ENCODE measurements around the gene RTKN. TPM values are rescaled to one million over a fixed set of nuclear protein-coding genes. Genes with fewer than 3 reads are reported as not detected.

The RTKN gene
- total and polyA plus RNA-seq, 2 of the 13 experiments (the other 11 are each of a cell fraction or from before 2014, with no cell fraction given): 159 to 166 TPM

GRCh38 chr2:74461187-74462053 lies 19.7 kb upstream of the RTKN start (continued):
- peak; percentile 64 for TF ChIP-seq CTCF (CRISPR knock-in tag; IDR thresholded peaks at IDR 0.05)
- 0 out of 2 replicates have a peak, but pooled peaks have one; percentile 59 for TF ChIP-seq ZNF468 (CRISPR knock-in tag; IDR thresholded peaks at IDR 0.05)
- TF ChIP-seq RBFOX2 (IDR thresholded peaks at IDR 0.05; ENCODE audit: low read depth, low read length): peak; percentile 74
- 0 out of 2 replicates have a peak, but pooled peaks have one; percentile 27 for TF ChIP-seq FIP1L1 (IDR thresholded peaks at IDR 0.05; ENCODE audit: borderline replicate concordance, insufficient read depth, low read depth, low read length)
- TF ChIP-seq ZBTB38 (CRISPR knock-in tag; IDR thresholded peaks at IDR 0.05): peak; percentile 81
- TF ChIP-seq CREB1 (IDR thresholded peaks at IDR 0.05): no peak
- no peak for TF ChIP-seq CREB1 (CRISPR knock-in tag; IDR thresholded peaks at IDR 0.05)
- no peak for TF ChIP-seq SP140L (CRISPR knock-in tag; IDR thresholded peaks at IDR 0.05; ENCODE audit: borderline replicate concordance)
- peak; percentile 49; the same call in 1 of the 2 replicates for TF ChIP-seq ZNF574 (CRISPR knock-in tag; IDR thresholded peaks at IDR 0.05)
- TF ChIP-seq ZBTB20 (CRISPR knock-in tag; IDR thresholded peaks at IDR 0.05; ENCODE audit: borderline replicate concordance, low read depth): no peak
- TF ChIP-seq ZNF331 (CRISPR knock-in tag; IDR thresholded peaks at IDR 0.05): no peak
- TF ChIP-seq ZNF18 (CRISPR knock-in tag; IDR thresholded peaks at IDR 0.05; ENCODE audit: insufficient replicate concordance): no peak
- no peak for TF ChIP-seq ZBTB44 (CRISPR knock-in tag; IDR thresholded peaks at IDR 0.05)
- peak; percentile 34; the same call in 1 of the 2 replicates for TF ChIP-seq SAFB2 (CRISPR knock-in tag; IDR thresholded peaks at IDR 0.05; ENCODE audit: borderline replicate concordance, low read depth)
- peak; percentile 40; the same call in 1 of the 2 replicates for TF ChIP-seq ZNF687 (CRISPR knock-in tag; IDR thresholded peaks at IDR 0.05)
